CD4-positive, alpha-beta T cell treated with Interleukin-4 for 1 hour (primary cell): ENCODE data around the gene RTN4R.
"Not testable (repeated sequence)": the region's sequence is repeated elsewhere in the genome, so short reads cannot be mapped to it uniquely, and the experiment has no call there.

Source experiments
- DNase-seq, 2 donors: peaks; one replicate each; pipeline ENCODE4 v3.0.0-alpha.2; 2020 to 2022

RTN4R gene

DNA sequence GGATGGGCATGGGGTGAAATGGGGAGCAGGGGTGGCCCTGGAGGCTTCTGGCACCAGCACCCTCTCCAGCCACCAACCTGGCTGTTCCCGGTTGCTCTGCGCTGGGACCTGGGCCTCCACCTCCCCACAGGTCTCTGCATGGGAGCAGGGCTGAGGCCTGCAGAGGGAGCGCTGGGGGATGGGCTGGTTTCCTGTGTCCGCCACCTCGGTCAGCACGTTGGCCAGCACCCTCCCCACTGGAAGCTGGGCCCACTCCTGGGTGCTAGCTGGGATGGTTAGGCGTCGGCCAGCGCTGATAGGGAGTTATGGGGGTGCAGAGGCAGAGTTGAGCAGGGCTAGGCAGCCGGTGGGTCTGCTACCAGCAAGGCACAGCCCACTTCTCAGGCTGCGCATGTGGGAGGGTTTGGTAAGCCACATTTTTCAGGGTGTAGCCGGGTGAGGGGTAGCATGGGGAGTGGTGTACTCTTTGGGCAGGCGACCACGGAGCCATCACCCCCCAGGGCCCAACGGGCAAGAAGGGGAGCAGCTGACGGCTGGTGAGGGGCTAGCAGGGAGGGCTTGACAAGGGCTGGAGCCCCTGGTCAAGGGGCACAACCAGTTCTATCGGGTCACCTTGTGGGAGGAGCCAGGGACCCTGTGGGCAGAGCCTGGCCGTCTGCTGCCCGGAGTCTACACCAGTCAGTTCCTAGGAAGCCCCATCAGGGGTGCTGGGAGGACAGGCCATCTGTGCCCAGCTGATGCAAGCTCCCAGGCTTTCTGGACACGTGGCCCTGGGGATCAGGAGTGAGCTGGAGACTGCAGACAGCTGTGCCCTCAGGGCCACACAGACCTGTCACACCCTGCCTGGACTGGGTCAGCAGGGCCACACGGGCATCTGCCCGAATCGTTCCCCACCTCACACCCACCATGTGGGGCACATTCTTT is 2.3 kb upstream of the RTN4R start:
- not testable (repeated sequence) for DNase-seq

GRCh38 chr22:20269673-20270072 is 1.6 kb upstream of the RTN4R start:
- DNase-seq: not testable (repeated sequence)

- DNase-seq: not testable (repeated sequence)
These were observed 1.1 kb upstream of the RTN4R start for GRCh38 chr22:20269201-20269600.

DNA sequence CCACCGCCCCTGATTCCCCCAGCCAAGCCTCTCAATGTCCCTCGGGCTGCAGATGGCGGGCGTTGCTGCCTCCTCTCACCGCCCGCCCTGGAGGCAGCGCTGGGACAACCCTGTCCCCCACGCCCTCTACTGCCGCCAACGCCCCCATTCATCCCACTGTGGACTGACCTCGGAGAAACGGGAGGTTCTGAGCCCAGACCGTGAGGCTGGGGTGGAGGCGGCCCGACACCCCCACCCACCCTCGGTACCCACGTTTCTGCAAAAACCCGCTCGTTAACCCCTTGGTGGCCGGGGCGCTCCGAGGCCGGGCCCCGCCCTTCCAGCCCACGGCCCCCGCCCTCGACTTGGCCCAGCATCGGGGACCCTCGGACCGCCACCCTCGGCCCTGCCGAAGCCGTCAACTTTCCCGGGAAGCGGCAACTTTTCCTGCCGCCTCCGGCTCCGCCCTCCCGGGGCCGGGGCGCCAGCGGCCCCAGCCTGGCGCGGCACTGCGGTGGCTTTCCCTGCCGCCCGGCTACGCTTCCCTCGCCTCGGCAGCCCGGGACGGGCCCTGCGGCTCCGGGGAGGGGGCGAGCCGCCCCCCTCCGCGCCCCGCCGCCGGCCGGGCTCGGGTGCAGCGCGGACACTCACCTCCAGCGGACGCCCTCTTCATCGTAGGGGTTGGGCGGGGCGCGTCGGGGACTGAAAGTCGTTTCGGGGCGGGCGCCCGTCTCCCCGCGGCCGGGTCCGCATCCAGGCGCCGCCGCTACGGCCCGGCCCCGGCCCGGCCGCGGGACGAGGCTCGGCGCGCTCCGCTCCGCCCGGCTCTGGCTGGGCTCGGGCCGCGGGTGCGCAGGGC is 458 bp downstream of the RTN4R start:
- DNase-seq: no peak

GRCh38 chr22:20266667-20267440 is 1.3 kb downstream of the RTN4R start:
- DNase-seq: not testable (repeated sequence)

GRCh38 chr22:20265772-20266666 is 2.1 kb downstream of the RTN4R start:
- not testable (repeated sequence) for DNase-seq

DNA sequence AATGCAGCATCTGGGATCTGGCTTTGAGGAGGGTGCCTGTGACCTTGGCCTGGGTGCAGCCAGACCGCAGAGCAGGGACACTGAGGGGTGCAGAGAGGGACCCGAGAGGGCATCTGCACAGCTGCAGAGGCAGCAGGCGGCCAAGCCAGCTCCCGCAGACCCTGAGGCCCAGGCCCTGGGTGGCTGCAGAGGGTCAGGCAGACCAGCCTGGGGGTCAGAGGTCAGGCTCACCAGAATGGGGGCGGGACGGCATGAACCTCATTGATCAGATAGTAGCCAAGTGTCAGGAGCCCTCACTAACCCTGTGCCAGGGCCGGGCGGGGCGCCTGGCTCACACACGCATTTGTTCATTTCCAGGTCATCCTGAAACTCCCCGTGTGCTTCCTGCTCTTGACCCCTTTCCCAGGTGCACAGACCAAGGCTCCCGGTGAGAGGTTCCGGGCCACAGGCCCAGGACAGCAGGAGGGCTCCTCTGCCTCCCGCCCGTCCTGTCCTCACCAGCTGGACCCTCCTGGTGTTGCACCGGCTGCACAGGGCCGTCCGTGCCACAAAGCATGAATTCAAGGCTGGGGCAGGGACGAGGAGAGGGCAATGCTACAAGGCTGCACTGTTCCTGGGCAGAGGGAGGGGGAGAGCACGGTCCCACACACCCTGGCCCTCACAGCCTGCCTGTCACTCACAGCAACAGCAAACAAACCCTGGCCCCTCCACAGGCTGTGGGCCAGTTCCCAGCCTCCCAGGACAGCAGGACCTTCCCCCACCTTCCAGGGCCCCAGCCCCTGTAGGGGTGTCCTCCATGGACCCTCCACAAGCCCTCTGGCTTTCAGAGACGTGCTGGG is 3.3 kb downstream of the RTN4R start:
- DNase-seq: no peak

DNA sequence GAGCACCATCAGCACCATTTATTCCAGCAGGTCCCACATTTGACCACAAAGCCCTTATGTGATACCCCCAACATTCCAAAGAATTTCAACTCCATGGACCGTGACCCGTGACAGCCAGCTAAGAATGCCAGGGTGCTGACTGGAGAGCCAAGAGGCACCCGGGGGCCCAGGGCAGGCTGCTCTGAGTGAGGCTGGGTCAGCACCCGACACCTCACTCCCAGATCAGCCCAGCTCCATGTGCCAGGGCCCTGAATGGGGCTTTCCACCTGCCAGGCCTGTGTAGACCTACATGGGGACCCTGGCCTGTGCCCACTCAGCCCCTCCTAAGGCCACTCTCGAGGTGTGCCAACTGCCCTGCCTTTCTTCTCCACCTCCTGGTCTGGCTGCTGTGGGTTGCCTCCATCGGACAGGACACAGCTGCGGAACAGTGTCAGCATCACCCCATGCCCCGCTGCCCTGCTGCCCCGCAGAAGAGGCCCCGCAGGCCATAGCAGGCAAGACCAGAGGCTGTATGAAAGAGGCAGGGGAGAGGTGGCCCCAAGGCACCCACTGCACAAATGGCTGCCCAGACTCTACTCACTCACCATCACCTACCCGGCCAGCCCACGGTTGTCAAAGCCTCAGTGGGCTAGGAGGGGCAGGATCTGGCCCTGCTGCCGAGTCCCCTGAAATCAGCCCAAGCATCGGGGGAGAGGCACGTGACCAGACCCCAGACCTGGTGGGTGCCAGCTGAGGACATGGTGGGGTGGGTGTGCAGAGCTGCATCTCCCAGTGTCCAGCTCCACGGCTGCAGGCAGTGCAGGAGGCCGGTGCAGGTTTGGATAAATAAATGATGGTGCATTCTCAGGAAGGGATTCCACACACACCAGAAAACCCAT is 4.5 kb downstream of the RTN4R start:
- DNase-seq: not testable (repeated sequence)

DNA sequence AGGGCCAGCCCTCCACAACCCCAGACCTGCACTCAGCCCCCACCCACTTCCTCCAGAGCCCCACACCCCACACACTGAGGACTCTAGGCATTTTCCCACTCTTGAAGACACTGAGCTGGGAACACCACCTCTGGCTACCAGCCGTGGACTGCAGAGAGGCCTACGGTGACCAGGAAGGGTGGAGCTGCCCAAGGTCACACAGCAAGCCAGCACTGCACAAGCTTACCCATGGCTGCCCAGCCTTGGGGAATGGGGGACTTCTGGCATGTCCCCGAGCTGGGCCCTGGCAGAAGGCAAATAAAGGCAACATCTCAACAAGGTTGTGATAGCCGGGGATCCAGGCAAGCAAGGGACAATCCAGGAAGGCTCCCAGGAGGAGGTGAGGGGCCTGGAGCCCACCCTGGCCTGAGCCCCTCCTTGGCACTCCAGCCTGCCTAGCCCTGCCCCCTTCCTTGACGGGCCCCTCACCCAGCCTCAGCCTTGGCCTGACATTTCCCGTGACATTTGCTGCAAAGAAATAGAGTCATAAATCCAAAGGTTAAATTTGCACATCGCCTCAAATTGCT is 5.5 kb downstream of the RTN4R start:
- no peak for DNase-seq

GRCh38 chr22:20261848-20262581 is 6.1 kb downstream of the RTN4R start:
- no peak for DNase-seq

GRCh38 chr22:20260071-20260765 is 7.9 kb downstream of the RTN4R start:
- DNase-seq: no peak

DNA sequence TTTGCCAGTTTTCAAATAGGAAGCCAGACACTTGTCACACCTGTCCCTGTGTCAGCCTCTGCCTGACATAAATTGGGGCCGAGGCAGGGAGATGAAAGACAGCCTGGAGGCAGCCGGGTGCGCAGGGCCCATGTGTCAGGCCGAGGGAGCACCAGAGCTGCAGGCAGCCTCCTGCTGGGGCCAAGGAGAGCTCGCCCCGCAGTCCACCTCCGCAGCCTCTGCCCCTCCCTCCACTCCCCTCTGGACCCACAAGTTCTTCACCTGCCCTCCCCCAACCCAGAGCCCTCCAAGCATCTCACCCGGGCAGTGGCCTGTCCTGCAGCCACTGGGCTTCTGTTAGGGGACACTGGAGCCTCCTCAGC is 8.8 kb downstream of the RTN4R start:
- DNase-seq: no peak

- peak in 1 of 2 donors; percentile 21 for DNase-seq
These were observed 9.4 kb downstream of the RTN4R start for GRCh38 chr22:20258584-20259326.

- no peak for DNase-seq
These were observed 10.2 kb downstream of the RTN4R start for GRCh38 chr22:20258021-20258299.

DNA sequence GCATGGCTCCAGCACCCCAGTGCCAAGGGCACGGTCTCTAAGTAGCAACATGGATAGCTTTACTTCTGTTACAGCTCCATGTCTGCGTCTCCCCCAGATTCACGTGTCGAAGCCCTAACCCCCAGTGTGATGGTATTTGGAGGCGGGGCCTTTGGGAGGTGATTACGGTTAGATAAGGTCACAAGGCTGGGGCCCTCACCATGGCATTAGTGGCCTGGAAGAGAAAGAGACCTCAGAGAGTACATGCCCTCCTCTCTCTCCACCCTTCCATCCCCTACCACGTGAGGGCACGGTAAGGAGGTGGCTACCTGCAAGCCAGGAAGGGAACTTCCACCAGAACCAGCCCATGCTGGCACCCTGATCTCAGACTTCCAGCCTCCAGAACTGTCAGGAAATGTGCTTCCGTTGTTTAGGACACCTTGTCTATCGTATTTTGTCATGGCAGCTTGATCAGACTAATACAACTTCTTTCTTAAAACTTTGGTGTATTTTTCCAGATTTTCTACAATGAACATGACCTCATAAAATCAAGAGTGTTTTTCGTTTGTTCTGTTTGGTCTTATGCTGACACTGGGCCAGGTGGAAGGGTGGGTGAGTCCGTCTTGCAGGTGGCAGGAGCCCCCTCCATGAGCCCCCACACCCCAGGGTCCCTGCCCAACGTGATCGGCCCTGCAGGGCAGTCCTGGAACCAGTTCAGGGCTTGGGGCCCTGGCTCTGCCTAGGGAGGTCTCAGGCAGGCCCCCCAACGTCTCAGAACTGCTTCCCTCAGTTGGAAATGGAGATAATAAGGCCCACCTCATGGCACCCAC is 10.7 kb downstream of the RTN4R start:
- no peak for DNase-seq

GRCh38 chr22:20256551-20257211 is 11.4 kb downstream of the RTN4R start:
- DNase-seq: no peak
